Testis (tissue), 2 donors: ENCODE measurements around the gene PLGRKT.

ENCODE experiments used
- POLR2A ChIP-seq: fragments of 450-650 bp; IDR thresholded peaks from one replicate; pipeline ENCODE4 v1.6.1; 2017; ENCODE audit warnings: antibody characterized with exemption, mild to moderate bottlenecking, moderate library complexity
- TF ChIP-seq, protein P1 (sequence below), 3 experiments: fragments of 450-650 bp in 2 of 3; fragments of 200-600 bp in 1 of 3; sonication (generic) in 1 of 3; IDR thresholded peaks; one replicate each; pipeline ENCODE4 v1.5.1; 2016 to 2019; ENCODE audit warnings: antibody characterized with exemption in 3 of 3, mild to moderate bottlenecking in 2 of 3, moderate library complexity in 1 of 3

DNA sequence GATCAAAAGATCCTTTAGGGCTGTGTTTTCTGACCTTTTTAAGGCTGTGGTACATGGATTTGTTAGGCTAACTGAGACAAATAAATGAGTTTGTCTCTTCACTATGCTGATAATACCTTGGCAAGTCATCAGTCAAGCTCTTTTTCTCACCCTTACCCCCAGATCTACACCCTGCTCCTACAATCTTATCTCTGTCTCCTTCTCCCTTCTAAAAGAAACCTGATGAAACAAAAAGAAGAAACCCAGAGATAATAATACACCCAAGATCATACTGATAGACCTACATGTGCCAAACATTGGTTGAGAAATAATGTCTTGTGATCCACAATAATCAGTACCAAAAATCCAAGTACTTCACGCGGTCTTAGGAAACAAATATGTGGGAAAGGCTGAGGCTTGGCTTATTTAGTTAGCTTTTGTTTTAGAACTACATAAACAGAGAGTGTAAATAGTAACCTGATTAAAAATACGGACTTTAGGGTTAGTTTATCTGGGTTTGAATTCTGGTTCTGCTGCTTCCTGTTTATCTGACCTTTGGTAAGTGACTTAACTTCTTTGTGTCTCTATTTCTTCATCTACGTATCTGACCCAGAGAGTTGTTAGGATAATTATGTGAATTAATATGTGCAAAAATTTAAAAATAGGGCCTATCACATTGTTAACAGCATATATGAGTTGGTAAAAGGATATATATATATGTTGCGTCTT is 47.8 kb upstream of the PLGRKT start:
- TF ChIP-seq, protein P1, sequence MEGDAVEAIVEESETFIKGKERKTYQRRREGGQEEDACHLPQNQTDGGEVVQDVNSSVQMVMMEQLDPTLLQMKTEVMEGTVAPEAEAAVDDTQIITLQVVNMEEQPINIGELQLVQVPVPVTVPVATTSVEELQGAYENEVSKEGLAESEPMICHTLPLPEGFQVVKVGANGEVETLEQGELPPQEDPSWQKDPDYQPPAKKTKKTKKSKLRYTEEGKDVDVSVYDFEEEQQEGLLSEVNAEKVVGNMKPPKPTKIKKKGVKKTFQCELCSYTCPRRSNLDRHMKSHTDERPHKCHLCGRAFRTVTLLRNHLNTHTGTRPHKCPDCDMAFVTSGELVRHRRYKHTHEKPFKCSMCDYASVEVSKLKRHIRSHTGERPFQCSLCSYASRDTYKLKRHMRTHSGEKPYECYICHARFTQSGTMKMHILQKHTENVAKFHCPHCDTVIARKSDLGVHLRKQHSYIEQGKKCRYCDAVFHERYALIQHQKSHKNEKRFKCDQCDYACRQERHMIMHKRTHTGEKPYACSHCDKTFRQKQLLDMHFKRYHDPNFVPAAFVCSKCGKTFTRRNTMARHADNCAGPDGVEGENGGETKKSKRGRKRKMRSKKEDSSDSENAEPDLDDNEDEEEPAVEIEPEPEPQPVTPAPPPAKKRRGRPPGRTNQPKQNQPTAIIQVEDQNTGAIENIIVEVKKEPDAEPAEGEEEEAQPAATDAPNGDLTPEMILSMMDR (IDR thresholded peaks at IDR 0.05) = no peak
- no peak for TF ChIP-seq POLR2A
